SJCRH30 (cell line): ENCODE measurements around the gene ESRRG. TPM values are rescaled to one million over a fixed set of nuclear protein-coding genes. Genes with fewer than 3 reads are reported as not detected.

Source experiments
- DNase-seq, 2 experiments: peaks; one replicate each; pipeline ENCODE4 v3.0.0-alpha.2; 2015 to 2020
- H3K27ac ChIP-seq: fragments of 250-450 bp; sonication (Bioruptor Pico); 2 replicates; pipeline ENCODE4 v1.5.1; 2020; ENCODE audit warnings: mild to moderate bottlenecking, moderate library complexity
- H3K27me3 ChIP-seq: fragments of 250-450 bp; sonication (Bioruptor Pico); 2 replicates; pipeline ENCODE4 v1.5.1; 2020; ENCODE audit warnings: mild to moderate bottlenecking, moderate library complexity
- H3K36me3 ChIP-seq: fragments of 250-450 bp; sonication (Bioruptor Pico); 2 replicates; pipeline ENCODE4 v1.5.1; 2020; ENCODE audit warnings: mild to moderate bottlenecking, moderate library complexity
- H3K4me1 ChIP-seq: fragments of 250-450 bp; sonication (Bioruptor Pico); 2 replicates; pipeline ENCODE4 v1.5.1; 2020; ENCODE audit warnings: mild to moderate bottlenecking, moderate library complexity
- H3K4me3 ChIP-seq: fragments of 250-450 bp; sonication (Bioruptor Pico); 2 replicates; pipeline ENCODE4 v1.5.1; 2020; ENCODE audit warnings: mild to moderate bottlenecking, moderate library complexity
- H3K9me3 ChIP-seq: fragments of 250-450 bp; sonication (Bioruptor Pico); replicated peaks from 2 replicates; pipeline ENCODE4 v1.5.1; 2020; ENCODE audit warnings: mild to moderate bottlenecking, moderate library complexity
- total RNA-seq: library from RNA; depleted of rRNA; stranded (reverse); fragments of >200 nt; shearing (Covaris generic); gene quantifications from 2 replicates; pipeline ENCODE4 v1.2.3, GENCODE V29; 2014

The ESRRG gene
- total RNA-seq, 1 experiment from 2014 or later, result 1.0 TPM

DNA sequence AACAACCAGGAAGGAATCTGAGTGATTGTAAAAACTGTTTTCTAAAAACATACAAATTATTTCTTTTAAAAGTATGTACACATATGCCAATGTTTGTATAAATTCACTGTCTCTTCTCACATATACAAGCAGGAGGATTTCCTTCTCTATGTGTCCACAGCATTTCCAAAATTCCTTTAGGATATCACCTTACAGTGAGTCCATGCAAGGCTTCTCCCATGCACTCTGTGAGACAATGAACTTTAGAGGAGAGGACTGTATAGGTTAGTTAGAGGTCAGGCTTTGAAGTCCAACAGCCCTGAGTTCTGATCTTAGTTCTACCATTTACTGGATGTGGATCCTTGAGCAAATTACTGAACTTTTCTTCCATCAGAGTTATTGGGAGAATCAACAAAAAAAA, 265.9 kb downstream of the ESRRG start:
- peak; percentile 37 to 75 for DNase-seq
- H3K27ac ChIP-seq, result peak overlapping the region; percentile 47

DNA sequence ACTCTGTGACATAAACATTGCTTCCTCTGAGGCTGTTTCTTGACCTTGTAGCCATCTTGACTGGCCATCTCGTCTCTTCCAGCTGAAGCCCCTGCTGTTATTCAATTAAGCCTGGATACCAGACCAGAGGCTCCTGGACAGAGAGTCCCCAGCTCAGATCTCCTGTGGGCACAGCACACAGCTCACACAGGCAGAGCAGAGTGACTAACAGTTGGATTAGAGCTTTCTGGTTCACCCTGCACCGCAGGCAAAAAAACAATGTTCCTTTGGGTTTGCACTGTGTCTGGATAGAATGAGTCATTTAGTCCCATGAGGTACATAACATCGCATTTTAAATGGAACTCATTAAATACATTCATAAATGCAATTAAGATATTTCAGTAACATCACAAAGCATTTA, 266.5 kb downstream of the ESRRG start:
- Histone ChIP-seq H3K4me1 (peaks cover 21% of the 10 kb centered on the region), H3K27ac (peak overlapping the region; percentile 47), H3K36me3 (no peaks in the 10 kb centered on the region), H3K4me3 (no peak overlapping the region), H3K9me3 (no peaks in the 10 kb centered on the region), H3K27me3 (no peaks in the 10 kb centered on the region)
- peak; percentile 71 to 80 for DNase-seq

More for the DNA sequence above, 265.9 kb downstream of the ESRRG start:
- H3K9me3 ChIP-seq, result no peaks in the 10 kb centered on the region
- H3K4me1 ChIP-seq, result peaks cover 26% of the 10 kb centered on the region
- H3K4me3 ChIP-seq, result no peak overlapping the region
- H3K36me3 ChIP-seq, result no peaks in the 10 kb centered on the region
- no peaks in the 10 kb centered on the region for H3K27me3 ChIP-seq

DNA sequence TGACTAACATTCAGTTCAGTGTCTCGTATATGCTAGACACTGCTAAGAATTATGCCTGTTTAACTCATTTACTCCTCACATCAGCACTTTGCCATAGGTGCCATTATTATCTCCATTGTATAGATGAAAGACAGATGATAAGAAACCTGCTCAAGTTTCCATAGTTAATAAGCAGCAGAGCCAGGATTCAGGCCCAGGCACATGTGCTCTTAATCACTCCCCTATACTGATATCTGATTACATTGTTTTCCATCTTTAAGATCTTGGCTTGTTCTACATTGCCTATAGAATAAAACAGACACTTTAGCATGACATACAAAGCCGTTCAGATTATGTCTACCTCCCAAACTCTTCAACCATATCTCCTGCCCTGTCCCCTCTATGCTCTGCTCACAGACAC, 269.5 kb downstream of the ESRRG start:
- Histone ChIP-seq H3K27ac (no peak overlapping the region), H3K36me3 (no peaks in the 10 kb centered on the region), H3K4me3 (no peak overlapping the region), H3K9me3 (no peaks in the 10 kb centered on the region), H3K27me3 (no peaks in the 10 kb centered on the region), H3K4me1 (peaks cover 18% of the 10 kb centered on the region)
- no peak for DNase-seq
